Right forelimb (tissue), 1 donor: ENCODE results near the gene TCERG1.
"Not testable (repeated sequence)": the region's sequence is repeated elsewhere in the genome, so short reads cannot be mapped to it uniquely, and the experiment has no call there.

Experiments used
- DNase-seq: peaks from one replicate; pipeline ENCODE4 v3.0.0-alpha.2; 2018

The TCERG1 gene

DNA sequence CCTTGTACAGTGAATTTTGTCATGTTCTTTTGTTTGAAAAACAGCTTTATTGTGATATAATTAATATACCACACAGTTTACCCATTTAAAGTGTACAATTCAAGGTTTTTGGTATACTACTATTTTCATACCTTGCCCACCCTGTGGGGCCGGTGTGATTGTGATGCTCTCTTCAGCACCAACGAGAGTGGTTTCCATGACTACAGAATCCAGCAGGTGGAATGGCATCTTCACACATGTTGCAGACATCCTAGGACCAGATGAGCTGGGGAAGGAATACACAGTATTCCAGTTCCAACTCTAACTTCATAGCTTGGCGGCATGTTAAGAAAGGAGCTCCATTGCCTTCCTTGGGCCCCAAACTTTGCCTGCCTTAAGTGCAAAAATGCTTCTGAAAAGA is 76.6 kb downstream of the TCERG1 start:
- DNase-seq = no peak

DNA sequence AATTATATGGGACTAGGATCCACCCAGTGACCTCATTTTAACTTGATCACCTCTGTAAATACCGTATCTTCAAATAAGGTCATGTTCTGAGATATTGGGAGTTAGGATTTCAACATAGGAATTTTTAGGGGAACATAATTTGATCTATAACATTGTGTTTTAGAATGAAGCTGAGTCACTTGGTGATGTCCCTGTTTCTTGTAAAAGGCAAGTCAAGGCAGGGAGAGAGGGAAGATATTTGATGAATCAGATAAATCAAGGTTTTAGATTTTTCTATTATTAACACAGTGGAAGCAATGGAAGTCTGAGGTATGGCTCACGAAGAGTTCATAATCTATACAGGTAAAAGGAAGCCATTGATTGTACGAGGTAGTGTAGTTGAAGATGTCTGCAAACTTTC is 80.7 kb downstream of the TCERG1 start:
- no peak for DNase-seq

DNA sequence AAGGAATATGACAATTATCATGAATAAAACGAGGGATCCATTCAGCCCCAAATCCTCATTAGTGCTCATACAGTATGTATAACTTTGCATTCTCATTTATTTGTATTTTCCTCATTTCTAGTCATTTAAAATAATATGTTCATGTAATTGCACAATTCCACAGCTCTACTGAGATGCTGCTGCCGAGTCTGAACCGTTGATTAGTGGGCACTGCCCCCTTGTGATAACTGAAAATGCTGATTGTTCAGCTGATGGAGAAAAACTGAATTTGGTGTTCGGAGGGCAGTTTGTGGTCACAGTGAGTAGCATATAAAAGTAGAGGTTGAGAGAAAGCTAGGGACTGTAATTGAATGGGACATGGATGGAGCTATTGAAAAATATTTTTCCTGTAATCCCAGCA is 81.1 kb downstream of the TCERG1 start:
- DNase-seq = no peak

- no peak for DNase-seq
Measured at GRCh38 chr5:146529984-146530383, 82.9 kb downstream of the TCERG1 start.

GRCh38 chr5:146533260-146533857 is 86.2 kb downstream of the TCERG1 start:
- DNase-seq = peak; percentile 67

DNA sequence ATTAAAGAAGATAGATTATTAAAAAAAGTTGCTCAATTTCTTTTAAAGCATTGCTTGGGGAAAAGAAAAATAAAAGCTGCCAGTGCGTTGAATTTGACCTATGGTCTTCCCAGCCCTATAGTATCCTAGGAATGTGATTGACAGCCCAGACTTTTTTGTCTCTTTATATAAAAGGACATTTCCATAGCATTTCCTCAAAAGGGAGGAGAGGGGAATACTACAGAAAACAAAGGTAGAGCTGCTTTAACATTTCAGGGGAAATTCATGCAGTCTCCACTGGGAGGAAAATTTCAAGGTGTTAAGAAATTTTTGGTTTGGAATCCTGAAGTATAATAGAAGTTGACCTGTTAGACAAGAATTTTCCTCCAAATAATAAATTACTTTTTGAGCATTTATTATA is 86.7 kb downstream of the TCERG1 start:
- DNase-seq = no peak

GRCh38 chr5:146538432-146538831 is 91.3 kb downstream of the TCERG1 start:
- no peak for DNase-seq

- no peak for DNase-seq
Measured at GRCh38 chr5:146539973-146540372, 92.8 kb downstream of the TCERG1 start.

DNA sequence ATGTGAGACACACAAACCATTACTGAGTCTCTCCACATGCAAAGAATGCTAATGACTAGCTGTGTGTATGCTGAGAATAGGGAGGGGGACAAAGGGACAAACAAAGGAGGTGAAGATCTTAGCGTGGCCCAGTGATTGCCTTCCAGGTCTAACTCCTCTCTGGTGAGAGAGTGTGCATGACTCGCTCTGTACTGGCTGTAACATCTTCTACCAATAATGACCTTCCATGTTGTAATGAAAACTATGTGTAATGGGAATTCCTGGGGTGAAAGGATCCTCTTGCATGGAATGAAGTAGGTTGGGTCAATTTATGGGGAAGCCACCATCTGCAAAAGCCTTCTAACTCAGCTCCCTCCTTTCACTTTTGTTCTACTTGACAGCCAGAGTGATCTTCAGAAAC is 93.3 kb downstream of the TCERG1 start:
- DNase-seq = no peak

GRCh38 chr5:146541958-146542849 is 95.1 kb downstream of the TCERG1 start:
- DNase-seq = peak; percentile 77

DNA sequence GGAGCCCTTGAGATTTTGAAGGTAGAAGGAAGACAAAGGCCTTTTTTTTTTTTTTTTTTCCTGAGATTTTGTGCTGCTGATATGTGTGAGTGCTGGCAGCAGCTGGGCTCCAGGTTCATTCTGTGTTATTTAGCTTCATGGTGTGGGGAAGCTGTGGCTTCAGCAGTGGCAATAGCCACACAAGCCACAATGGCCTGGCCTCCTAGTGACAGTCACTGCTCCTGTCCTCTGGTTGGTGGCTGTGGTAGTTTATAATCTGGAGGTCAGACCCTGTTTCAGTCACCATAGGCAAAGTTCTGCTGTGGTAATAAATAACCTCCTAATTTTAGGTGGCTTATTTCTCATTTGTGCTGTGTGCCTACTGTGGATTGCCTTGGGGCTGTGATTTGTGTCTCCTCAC is 97.1 kb downstream of the TCERG1 start:
- DNase-seq = no peak

- DNase-seq = no peak
Measured at GRCh38 chr5:146548781-146549449, 101.8 kb downstream of the TCERG1 start.

DNA sequence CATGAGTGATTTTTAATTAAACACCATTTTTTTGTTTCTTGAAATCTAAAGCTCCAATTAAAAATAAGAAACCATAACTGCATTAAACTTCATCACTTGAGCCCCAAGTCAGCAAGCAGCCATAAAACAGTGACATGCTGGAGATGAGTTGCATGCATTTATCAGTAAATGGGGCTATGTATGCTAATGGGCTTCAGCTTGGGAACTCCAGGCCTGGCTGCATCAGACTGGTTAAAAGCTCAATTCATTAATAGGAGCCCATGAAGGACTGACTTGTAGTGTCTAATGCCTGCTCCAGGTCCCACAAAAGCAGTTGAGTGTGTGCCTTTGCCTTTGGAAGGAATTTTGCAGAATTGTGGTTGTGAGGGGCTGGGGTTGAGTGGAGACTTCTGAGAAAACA is 102.5 kb downstream of the TCERG1 start:
- no peak for DNase-seq

GRCh38 chr5:146553446-146553845 is 106.3 kb downstream of the TCERG1 start:
- DNase-seq = no peak

DNA sequence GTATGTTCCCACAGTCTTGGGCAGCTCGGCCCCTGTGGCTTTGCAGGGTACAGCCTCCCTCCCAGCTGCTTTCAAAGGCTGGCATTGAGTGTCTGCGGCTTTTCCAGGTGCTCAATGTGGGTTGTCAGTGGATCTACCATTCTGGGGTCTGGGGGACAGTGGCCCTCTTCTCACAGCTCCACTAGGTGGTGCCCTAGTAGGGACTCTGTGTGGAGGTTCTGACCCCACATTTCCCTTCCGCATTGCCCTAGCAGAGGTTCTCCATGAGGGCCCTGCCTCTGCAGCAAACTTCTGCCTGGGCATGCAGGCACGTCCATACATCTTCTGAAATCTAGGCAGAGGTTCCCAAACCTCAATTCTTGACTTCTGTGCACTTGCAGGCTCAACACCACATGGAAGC is 109.8 kb downstream of the TCERG1 start:
- not testable (repeated sequence) for DNase-seq

DNA sequence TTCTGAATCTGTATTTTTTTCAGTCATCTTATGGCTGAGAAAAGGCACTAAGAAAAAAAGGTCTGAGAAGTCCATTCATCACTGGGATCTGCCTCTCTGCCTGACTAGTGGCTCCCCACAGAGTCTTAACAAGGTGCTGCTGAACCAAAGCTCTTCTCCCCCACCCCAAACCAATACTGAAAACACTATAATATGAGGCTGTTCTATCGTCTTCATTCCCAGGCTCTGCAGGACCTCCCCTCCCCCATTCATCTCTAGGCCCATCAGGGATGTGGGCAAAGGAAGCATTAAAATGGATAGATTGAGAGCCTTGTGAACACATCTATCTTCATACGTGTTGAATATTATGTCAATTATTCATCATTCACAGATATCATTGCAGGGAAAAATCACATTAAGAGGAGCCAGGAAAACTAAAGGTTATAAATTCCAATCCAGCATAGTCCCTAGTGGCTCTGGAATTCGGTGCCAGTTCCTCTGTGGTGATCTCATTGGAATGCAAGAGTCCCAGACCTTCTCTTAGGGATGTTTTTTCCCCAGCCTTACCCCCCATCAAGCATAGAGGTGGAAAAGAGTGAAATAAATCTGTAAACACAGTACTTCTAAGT is 113.2 kb downstream of the TCERG1 start:
- no peak for DNase-seq
